Epithelial cell of proximal tubule (primary cell): ENCODE data around the gene VASH2. TPM values are rescaled to one million over a fixed set of nuclear protein-coding genes. Genes with fewer than 3 reads are reported as not detected.

Experiments
- DNase-seq: peaks from one replicate; pipeline ENCODE4 v3.0.0-alpha.2; 2011; ENCODE audit warnings: low read depth
- H3K4me3 ChIP-seq: 2 replicates; pipeline ENCODE4 v1.5.1; 2011; ENCODE audit warnings: low read depth, mild to moderate bottlenecking, low read length
- CTCF ChIP-seq: conservative IDR thresholded peaks from 2 replicates; pipeline ENCODE4 v1.5.1; 2012; ENCODE audit warnings: low read depth, mild to moderate bottlenecking, low read length
- total RNA-seq: library from RNA; depleted of rRNA; stranded (reverse); fragments of >200 nt; gene quantifications from 2 replicates; pipeline ENCODE4 v1.2.3, GENCODE V29; 2015

VASH2 gene
- total RNA-seq, 1 donor from 2014 or later, result 0.63 TPM

- no peak for DNase-seq
- TF ChIP-seq CTCF, result no peak
- no peak overlapping the region for H3K4me3 ChIP-seq
Observed at GRCh38 chr1:212933815-212934471, 16.4 kb upstream of the VASH2 start.

DNA sequence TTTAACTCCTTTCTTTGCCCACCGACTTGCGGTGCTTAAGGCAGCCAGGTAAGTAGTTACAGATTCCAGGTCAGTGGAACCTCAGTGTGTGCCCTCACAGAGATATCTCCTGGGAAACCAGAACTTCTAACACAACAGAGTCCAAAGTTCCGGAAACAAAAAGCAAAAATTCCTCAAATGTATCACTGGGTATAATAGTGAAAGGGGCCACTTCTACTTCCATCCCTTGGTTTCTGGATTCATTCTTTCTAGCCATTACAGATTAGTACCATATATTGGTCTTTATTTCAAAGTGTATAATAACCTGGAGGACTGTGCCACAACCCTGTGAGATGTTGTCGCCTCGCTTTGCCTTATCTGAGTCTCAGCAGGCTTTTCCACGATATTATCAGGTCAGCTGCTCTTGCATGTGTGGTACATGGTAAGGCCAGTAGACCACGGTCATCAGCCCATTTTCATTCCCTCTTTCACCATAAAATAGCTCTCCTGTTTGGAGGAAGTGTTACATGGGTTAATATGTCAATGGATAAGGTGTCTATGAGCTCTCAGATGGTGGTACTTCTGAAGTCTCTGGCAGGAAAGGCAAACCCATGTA lies 14.9 kb upstream of the VASH2 start:
- H3K4me3 ChIP-seq, result no peak overlapping the region
- DNase-seq, result no peak
- no peak for TF ChIP-seq CTCF

DNA sequence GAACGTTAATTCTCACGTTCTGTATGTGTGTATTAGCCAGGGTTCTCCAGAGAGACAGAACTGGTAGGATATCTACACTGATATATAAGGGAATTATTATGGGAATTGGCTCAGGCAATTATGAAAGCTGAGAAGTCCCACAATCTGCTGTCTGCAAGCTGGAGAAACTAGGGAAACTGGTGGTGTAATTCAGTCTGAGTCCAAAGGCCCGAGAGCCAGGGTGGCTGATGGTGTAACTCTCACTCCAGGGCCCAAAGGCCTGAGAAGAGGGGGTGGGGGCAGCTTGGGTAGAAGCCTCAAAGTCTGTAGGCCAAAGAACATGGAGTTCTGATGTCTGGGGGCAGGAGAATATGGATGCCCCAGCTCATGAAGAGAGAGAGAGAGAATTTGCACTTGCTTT lies 13.3 kb upstream of the VASH2 start:
- TF ChIP-seq CTCF, result no peak
- H3K4me3 ChIP-seq, result no peak overlapping the region
- DNase-seq, result no peak

DNA sequence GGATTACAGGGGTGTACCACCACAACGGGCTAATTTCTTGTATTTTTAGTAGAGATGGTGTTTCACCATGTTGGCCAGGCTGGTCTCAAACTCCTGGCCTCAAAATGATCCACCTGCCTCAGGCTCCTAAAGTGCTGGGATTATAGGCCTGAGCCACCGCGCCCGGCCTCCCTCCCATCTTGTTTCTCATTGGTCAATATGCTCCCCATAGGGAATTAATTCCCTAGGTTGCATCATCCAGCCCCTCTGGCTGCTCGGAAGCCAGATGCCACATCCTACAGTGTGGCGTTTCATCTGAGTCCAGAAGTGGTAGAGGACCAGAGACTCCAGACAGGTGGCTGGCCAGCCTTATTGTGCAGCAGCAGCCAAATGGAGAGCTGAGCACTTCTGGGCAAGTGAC lies 11.5 kb upstream of the VASH2 start:
- no peak for TF ChIP-seq CTCF
- no peak overlapping the region for H3K4me3 ChIP-seq

DNA sequence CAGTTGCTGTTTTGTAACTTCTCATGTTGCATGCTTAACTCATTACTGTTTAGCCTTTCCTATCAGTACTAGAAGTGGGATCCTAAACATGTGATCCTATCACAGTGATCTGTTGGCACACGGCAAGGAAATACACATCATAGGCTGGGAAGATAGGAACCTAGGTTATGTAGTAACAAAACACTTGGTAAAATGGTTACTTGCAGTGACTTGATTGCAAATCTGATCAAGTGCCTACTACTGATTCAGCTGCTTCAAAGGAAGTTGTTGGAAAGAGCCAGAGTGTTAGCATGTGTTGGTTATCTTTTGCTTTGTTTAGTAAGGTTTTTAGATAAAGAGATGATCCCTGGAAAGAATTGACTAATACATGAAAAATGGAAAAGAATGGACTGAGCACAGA lies 8.9 kb upstream of the VASH2 start:
- no peak overlapping the region for H3K4me3 ChIP-seq
- no peak for TF ChIP-seq CTCF

More for the DNA sequence above, 11.5 kb upstream of the VASH2 start:
- no peak for DNase-seq

DNA sequence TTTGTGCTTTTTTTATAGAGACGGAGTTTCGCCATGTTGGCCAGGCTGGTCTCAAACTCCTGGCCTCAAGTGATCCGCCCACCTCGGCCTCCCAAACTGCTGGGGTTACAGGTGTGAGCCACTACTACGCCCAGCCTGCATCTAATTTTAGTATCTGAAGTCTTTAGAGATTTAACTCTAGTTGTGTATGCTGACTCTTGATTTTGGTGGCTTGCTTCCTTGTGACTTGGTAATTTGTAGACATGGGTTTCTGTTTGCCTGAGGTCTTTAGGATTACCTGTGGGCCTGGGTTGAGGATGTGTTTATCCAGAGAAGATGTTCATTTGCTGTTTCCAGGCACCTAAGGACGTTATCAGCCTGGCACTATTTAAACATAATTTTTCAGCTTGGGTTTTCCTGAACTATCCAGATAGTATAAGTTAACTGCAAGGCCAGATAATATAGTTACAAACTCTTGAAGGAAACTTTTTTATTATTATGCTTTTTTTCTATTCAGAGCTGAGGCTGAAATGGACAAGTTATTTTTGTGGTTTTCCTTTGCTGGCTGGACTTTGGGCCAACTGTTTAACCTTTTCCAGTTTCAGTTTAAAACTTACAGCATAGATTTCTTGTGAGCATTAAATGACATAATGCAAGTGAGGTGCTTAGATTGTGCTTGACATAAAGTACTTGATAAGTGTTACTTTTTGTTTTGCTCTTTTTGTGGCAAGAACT lies 7.5 kb upstream of the VASH2 start:
- TF ChIP-seq CTCF, result no peak
- no peak for DNase-seq

More for the DNA sequence above, 8.9 kb upstream of the VASH2 start:
- DNase-seq, result no peak

More for the DNA sequence above, 7.5 kb upstream of the VASH2 start:
- H3K4me3 ChIP-seq, result no peak overlapping the region
